HepG2 (cell line): Measurements from ENCODE around the gene RPS10. TPM values are rescaled to one million over a fixed set of nuclear protein-coding genes. Genes with fewer than 3 reads are reported as not detected.

Source experiments
- AKNA ChIP-seq: sonication (generic); formaldehyde crosslinking; IDR thresholded peaks from 2 replicates; pipeline ENCODE4 v1.4.0; 2020; ENCODE audit warnings: missing genetic modification reagents, borderline replicate concordance
- FOXA1 ChIP-seq, 2 experiments: fragments of 450-650 bp in 1 of 2; sonication (generic) in 1 of 2; formaldehyde crosslinking in 1 of 2; IDR thresholded peaks; 2 replicates each; pipeline versions ENCODE4 v1.4.0 to v1.6.1; 2016 to 2020; ENCODE audit warnings: missing genetic modification reagents in 1 of 2
- FOXA3 ChIP-seq: IDR thresholded peaks from 2 replicates; pipeline ENCODE4 v1.6.1; 2016; ENCODE audit warnings: missing genetic modification reagents, missing compliant biosample characterization
- FOXP4 ChIP-seq: sonication (generic); formaldehyde crosslinking; IDR thresholded peaks from 2 replicates; pipeline ENCODE4 v1.4.0; 2020; ENCODE audit warnings: missing genetic modification reagents
- HOXA3 ChIP-seq: sonication (generic); formaldehyde crosslinking; IDR thresholded peaks from 2 replicates; pipeline ENCODE4 v1.5.0; 2020; ENCODE audit warnings: missing genetic modification reagents
- NFE2L2 ChIP-seq: fragments of 150-350 bp; IDR thresholded peaks from 2 replicates; pipeline ENCODE4 v1.6.1; 2014; ENCODE audit warnings: low read length
- POLR2A ChIP-seq, 2 experiments: IDR thresholded peaks; 2 replicates each; pipeline ENCODE4 v1.6.1; 2011; ENCODE audit warnings: low read depth in 2 of 2, low read length in 2 of 2, mild to moderate bottlenecking in 1 of 2, moderate library complexity in 1 of 2; ENCODE audit not compliant: insufficient read depth in 1 of 2
- SCMH1 ChIP-seq: sonication (generic); formaldehyde crosslinking; IDR thresholded peaks from 2 replicates; pipeline ENCODE4 v1.9.0; 2021; ENCODE audit warnings: missing genetic modification reagents, mild to moderate bottlenecking, borderline replicate concordance
- SMARCC2 ChIP-seq: fragments of 450-650 bp; IDR thresholded peaks from 2 replicates; pipeline ENCODE4 v1.6.1; 2017; ENCODE audit warnings: antibody characterized with exemption, mild to moderate bottlenecking
- SP1 ChIP-seq, 2 experiments: fragments of 450-650 bp in 1 of 2; sonication (generic) in 1 of 2; formaldehyde crosslinking in 1 of 2; IDR thresholded peaks; 2 replicates each; pipeline versions ENCODE4 v1.4.0 to v1.6.1; 2016 to 2020; ENCODE audit warnings: missing genetic modification reagents in 1 of 2
- STAG1 ChIP-seq: sonication (generic); formaldehyde crosslinking; IDR thresholded peaks from 2 replicates; pipeline ENCODE4 v1.4.0; 2020; ENCODE audit warnings: missing genetic modification reagents
- TBX2 ChIP-seq: sonication (generic); formaldehyde crosslinking; IDR thresholded peaks from 2 replicates; pipeline ENCODE4 v1.5.0; 2020; ENCODE audit warnings: missing genetic modification reagents, mild to moderate bottlenecking, borderline replicate concordance
- TCF12 ChIP-seq, 2 experiments: fragments of 450-650 bp in 1 of 2; sonication (generic) in 1 of 2; formaldehyde crosslinking in 1 of 2; IDR thresholded peaks; 2 replicates each; pipeline versions ENCODE4 v1.6.1 to v1.8.0; 2017 to 2022; ENCODE audit warnings: antibody characterized with exemption in 1 of 2, mild to moderate bottlenecking in 1 of 2, missing genetic modification reagents in 1 of 2, moderate library complexity in 1 of 2
- ZNF350 ChIP-seq: sonication (generic); formaldehyde crosslinking; IDR thresholded peaks from 2 replicates; pipeline ENCODE4 v1.4.0; 2020; ENCODE audit warnings: mild to moderate bottlenecking, low read depth, missing genetic modification reagents, borderline replicate concordance
- ZNF382 ChIP-seq: sonication (generic); formaldehyde crosslinking; IDR thresholded peaks from 2 replicates; pipeline ENCODE4 v1.5.0; 2020; ENCODE audit warnings: missing genetic modification reagents, mild to moderate bottlenecking, borderline replicate concordance
- polyA plus RNA-seq, 8 experiments: library from polyadenylated mRNA; depleted of rRNA in 3 of 8; stranded (reverse) in 7 of 8; unstranded in 1 of 8; fragments of >200 nt; fragmentation: Illumina TruSeq in 4 of 8; extraction: Trizol in 4 of 8; gene quantifications; 2 replicates each; pipeline versions ENCODE4 v1.2.1 to v1.2.3, GENCODE V29; 2011 to 2016; ENCODE audit warnings: low read depth in 4 of 8, missing spikeins in 1 of 8, mixed read lengths in 1 of 8; ENCODE audit not compliant: insufficient read depth in 1 of 8
- total RNA-seq, 5 experiments: library from RNA; depleted of rRNA; stranded (reverse); fragments of >200 nt; fragmentation: Illumina TruSeq; extraction: Trizol; gene quantifications; 2 replicates each; pipeline ENCODE4 v1.2.3, GENCODE V29; 2016; ENCODE audit warnings: low read depth in 1 of 5
- TF ChIP-seq, protein P1 (sequence below): IDR thresholded peaks from 2 replicates; pipeline ENCODE4 v1.4.0; 2020; ENCODE audit warnings: mild to moderate bottlenecking, missing genetic modification reagents

Gene RPS10
- total and polyA plus RNA-seq, 2 of the 13 experiments (the other 11 are each of a cell fraction or from before 2014, with no cell fraction given), result 2,909 to 4,648 TPM

DNA sequence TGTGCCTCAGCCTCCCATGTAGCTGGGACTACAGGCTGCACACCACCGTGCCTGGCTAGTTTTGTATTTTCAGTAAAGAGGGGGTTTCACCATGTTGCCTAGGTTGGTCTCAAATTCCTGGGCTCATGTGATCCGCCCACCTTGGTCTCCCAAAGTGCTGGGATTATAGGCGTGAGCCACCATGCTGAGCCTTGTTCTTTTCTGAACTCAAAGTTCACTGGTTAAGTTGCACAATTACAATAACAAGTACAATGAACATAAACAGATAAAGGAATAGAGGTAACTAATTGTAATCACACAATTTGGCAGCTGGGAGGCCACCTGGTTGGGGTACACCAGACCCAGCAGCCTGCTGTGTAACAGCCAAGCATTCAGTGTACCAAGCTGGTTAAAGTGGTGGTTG is 40.1 kb downstream of the RPS10 start (continued):
- TF ChIP-seq AKNA (CRISPR knock-in tag) (no peak), FOXP4 (CRISPR knock-in tag) (0 out of 2 replicates have a peak, but pooled peaks have one; percentile 31), TCF12 (IDR thresholded peaks at IDR 0.05) (no peak), TCF12 (CRISPR knock-in tag; IDR thresholded peaks at IDR 0.05) (no peak), TBX2 (CRISPR knock-in tag) (0 out of 2 replicates have a peak, but pooled peaks have one; percentile 25), FOXA1 (IDR thresholded peaks at IDR 0.05) (no peak), FOXA1 (CRISPR knock-in tag; IDR thresholded peaks at IDR 0.05) (no peak), ZNF382 (no peak), SP1 (IDR thresholded peaks at IDR 0.05) (no peak), SP1 (CRISPR knock-in tag; IDR thresholded peaks at IDR 0.05) (0 out of 2 replicates have a peak, but pooled peaks have one; percentile 31), NFE2L2 (no peak), HOXA3 (CRISPR knock-in tag) (peak; percentile 56; the same call in 1 of the 2 replicates), SCMH1 (CRISPR knock-in tag) (no peak), FOXA3 (CRISPR knock-in tag) (0 out of 2 replicates have a peak, but pooled peaks have one; percentile 14), STAG1 (CRISPR knock-in tag) (no peak), ZNF350 (peak; percentile 32; the same call in 1 of the 2 replicates), POLR2A (IDR thresholded peaks at IDR 0.05; ENCODE audit: insufficient read depth in 1 of 2, low read depth in 2 of 2, low read length in 2 of 2) (no peak), SMARCC2 (no peak)
- TF ChIP-seq, protein P1, sequence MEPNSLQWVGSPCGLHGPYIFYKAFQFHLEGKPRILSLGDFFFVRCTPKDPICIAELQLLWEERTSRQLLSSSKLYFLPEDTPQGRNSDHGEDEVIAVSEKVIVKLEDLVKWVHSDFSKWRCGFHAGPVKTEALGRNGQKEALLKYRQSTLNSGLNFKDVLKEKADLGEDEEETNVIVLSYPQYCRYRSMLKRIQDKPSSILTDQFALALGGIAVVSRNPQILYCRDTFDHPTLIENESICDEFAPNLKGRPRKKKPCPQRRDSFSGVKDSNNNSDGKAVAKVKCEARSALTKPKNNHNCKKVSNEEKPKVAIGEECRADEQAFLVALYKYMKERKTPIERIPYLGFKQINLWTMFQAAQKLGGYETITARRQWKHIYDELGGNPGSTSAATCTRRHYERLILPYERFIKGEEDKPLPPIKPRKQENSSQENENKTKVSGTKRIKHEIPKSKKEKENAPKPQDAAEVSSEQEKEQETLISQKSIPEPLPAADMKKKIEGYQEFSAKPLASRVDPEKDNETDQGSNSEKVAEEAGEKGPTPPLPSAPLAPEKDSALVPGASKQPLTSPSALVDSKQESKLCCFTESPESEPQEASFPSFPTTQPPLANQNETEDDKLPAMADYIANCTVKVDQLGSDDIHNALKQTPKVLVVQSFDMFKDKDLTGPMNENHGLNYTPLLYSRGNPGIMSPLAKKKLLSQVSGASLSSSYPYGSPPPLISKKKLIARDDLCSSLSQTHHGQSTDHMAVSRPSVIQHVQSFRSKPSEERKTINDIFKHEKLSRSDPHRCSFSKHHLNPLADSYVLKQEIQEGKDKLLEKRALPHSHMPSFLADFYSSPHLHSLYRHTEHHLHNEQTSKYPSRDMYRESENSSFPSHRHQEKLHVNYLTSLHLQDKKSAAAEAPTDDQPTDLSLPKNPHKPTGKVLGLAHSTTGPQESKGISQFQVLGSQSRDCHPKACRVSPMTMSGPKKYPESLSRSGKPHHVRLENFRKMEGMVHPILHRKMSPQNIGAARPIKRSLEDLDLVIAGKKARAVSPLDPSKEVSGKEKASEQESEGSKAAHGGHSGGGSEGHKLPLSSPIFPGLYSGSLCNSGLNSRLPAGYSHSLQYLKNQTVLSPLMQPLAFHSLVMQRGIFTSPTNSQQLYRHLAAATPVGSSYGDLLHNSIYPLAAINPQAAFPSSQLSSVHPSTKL, result no peak; the same call in none of the 2 replicates
